Activated CD4-positive, alpha-beta T cell treated with anti-CD3 and anti-CD28 coated beads, Interleukin-2, amount 50 U/mL, for 1 hour (primary cell): Measurements from ENCODE around the gene RBFOX2.
"Not testable (repeated sequence)": the region's sequence is repeated elsewhere in the genome, so short reads cannot be mapped to it uniquely, and the experiment has no call there.

ENCODE experiments used
- DNase-seq: peaks from one replicate; pipeline ENCODE4 v3.0.0-alpha.2; 2020

The RBFOX2 gene

DNA sequence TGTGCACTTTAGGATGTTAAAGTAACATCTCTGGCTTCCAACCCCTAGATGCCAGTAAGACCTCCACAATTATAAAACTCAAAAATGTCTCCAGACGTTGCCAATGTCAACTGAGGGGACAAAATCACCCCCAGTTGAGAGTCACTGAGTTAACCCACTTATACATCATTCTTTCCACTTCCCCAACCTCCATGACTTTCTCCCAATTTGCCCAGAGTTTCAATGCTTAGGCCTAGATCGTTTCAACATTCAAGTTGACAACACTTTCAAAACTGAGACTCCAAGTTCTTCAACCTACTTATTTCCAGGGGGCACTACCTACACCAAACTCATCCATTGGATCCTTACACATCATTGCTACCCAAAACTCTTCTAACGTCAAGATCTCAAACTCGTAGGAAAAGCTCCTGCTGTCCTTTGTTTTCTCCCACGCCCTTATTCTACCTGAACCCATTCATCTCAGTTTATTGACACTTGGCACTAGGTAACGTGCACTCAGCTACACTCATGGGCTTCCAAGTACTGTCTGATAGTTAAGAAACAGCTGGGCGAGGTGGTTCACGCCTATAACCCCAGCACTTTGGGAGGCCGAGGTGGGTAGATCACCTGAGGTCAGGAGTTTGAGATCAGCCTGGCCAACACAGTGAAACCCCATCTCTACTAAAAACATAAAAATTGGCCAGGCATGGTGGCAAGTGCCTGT is 24.5 kb downstream of the RBFOX2 start:
- DNase-seq = no peak

DNA sequence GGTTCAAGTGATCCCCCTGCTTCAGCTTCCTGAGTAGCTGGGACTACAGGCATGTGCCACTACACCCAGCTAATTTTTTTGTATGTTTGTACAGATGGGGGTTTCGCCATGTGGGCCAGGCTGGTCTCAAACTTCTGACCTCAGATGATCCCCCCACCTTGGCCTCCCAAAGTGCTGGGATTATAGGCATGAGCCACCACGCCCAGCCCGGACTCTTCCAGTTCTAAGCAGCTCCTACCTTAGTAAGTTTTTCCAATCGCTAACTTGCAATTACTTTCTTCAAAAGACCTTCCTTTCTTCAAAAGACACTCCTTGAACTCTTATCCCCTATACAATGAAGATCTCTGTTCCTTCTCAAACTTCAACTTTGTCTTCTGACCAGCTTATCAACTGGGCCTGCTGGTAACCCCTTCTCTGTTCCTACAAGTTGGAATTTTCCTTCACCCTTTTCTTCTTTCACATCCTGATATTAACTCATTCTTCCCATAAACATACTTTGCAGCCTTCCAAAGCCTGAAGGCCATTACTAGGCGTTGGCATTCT is 25.8 kb downstream of the RBFOX2 start:
- no peak for DNase-seq

DNA sequence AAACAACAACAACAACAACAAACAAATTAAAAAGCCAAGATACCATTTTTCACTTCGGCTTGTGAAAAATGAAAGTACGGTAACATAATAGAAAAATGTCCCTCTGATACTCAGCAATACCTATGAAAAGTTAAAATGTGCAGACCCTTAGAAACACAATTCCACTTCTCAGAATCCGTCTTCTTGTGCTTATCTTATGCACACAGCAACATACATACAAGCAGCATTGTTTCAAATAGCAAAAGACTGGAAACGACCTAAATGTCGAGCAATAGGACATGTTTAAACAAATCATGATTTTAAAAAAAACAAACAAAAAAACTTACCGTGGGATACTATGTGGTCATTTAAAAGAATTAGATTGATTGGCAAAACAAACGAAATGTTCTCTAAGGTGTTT is 26.5 kb downstream of the RBFOX2 start:
- DNase-seq = no peak

DNA sequence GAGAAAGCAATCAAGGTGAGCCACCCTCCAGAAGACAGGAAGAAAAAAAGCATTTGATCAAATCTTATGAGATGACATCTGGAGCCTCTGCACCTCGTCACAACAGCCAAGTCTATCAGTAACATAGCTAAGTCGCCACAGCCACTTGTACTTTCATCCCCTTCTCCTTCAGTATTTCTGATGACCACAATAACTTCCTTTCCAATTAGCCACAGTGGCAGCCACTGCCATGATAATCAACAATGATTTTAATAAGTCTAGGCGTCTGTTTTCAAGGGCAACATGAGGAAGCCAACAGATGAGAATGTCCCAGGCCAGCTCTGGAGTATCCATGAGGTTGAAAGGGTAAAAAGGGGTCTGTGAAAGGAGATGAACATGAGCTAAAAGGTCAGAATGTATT is 29.9 kb downstream of the RBFOX2 start:
- no peak for DNase-seq

DNA sequence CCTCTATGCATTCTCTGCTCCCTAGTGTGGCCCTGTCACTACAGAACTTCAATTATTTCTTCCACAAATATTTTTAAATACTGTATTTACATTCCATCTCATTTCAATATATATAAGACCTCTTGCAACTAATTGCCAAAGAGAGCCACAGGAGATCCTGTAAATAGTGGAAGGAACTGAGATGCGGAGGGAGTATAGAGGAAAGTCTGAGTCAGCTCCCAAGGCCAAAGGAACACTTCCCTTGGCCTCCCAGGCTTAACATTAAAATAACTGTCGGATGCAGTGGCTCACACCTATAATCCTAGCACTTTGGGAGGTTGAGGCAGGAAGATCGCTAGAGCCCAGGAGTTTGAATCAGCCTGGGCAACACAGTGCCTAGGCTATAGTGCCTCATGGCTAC is 31.2 kb downstream of the RBFOX2 start:
- DNase-seq = no peak

DNA sequence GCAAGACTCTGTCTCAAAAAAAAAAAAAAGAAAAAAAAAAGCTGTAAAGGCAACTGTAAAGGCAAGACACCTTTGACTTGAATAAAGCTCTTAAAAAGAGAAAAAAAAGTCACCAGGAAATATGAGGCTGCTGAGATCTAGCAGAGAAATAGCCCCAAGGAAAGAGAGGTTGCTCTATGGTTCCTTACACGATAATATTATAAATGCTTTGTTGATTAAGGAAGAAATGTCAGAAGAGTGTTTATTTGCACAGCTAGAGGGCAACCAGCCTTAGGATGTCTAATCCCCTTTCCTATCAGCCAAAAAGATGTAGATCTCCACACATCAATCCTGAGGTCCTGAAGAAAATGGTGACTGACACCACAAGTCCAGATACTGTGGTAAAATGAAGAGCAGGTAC is 32.0 kb downstream of the RBFOX2 start:
- no peak for DNase-seq

DNA sequence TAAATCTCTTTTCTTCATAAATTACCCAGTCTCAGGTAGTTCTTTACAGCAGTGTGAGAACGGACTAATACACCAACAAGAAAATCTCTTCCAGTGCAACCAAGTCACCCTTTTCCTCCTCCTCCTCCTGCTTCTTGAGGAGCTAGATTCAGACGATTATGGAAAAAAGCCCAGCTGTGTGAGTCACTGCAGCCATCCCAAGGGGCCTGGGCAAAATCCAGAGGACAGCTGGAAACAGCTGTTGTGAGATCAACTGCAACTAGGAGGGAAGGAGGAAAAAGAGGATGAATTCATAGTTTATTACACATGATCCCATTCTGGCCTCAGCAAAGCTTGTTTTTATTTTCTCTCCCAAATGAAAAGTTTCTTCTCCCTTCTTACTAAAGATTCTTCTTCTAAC is 32.9 kb downstream of the RBFOX2 start:
- DNase-seq = no peak

DNA sequence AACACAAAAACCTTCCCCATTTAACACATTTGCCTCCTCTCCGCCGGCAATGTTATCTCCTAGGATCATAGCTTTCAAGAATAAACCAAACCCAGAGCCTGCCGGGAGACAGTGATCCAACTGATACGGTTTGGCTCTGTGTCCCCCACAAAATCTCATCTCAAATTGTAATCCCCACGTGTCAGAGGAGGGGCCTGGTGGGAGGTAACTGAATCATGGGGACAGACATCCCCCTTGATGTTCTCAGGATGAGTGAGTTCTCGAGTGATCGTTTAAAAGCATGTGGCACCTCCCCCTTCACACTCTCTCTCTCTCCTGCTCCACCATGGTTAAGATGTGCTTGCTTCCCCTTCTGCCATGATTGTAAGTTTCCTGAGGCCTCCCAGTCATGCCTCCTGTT is 33.3 kb downstream of the RBFOX2 start:
- no peak for DNase-seq

DNA sequence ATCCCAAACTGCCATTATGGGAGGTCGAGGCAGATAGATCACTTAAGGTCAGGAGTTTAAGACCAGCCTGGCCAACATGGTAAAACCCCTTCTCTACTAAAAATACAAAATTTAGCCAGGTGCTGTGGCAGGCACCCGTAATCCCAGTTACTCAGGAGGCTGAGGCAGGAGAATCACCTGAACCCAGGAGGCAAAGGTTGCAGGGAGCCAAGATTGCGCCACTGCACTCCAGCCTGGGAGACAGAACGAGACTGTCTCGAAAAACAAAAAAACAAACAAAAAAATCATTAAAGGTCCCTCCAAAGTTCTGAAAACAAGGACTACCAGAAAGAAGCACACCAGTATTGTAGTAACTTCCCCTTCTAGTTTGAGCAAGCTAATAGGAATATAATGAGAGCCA is 34.9 kb downstream of the RBFOX2 start:
- not testable (repeated sequence) for DNase-seq

DNA sequence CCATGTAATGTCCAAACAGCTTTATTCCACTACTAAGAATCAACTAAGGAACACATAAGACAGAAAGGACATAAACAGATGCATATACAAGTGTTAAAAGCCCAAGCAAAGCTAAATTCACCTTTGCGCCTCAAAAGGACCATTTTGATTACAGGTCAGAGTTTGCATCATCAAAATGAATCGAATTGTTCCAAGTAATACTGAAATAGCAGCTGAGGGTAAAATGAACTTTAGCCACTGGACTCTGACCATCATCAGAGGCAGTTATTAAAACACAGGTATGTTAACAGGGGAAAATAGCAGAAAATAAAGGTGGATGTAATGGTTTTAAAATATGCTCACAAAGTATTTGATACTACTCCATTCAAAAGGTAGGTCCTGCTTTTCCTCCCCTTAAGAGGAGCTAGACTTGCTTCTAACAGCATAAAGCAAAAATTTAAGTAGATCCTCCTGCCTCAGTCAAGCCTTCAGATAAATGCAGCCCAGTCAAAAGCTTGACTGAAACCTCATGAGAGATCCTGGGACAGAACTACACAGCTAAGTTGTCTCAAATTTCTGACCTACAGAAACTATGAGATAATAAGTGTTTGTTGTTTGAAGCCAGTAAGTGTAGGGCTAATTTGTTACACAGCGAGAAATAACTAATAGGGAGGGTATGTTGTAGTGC is 35.4 kb downstream of the RBFOX2 start:
- DNase-seq = no peak

DNA sequence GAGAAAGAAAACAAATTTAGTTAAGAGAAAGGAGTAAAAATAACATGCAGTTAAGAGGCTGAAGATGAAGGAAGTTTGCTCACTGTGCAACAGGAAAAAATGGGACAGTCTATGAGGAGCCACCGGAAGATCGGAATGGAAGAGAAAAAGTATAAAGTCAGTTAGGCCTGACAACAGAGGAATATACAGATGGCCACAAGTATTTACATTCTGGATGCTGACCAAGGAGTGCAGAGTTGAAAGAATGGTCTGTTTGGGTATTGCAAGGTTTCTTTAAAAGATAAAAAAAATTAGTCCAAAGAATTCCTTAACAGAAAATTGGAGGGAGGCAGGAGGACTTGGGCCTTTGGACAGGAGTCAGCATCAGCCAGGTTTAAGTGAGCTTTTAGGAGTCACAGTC is 37.5 kb downstream of the RBFOX2 start:
- no peak for DNase-seq

DNA sequence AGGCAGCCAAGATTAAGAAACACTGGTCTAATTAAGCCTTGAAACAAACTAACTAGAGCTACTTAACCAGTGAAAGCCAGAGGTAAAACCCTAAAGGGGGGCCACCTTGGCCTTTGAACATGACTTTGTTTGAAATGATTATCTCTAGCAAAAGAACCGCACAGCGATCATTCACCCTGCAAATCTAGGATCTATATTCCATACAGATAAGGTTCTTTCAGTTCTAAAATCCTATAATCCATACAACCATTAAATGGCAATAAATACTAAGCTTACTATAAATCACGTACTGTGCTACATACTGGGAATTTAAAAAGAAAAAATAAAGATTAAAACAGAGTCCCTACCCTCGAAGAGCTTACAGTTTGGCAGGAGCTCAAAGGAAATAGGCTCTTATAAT is 40.6 kb downstream of the RBFOX2 start:
- DNase-seq = no peak

DNA sequence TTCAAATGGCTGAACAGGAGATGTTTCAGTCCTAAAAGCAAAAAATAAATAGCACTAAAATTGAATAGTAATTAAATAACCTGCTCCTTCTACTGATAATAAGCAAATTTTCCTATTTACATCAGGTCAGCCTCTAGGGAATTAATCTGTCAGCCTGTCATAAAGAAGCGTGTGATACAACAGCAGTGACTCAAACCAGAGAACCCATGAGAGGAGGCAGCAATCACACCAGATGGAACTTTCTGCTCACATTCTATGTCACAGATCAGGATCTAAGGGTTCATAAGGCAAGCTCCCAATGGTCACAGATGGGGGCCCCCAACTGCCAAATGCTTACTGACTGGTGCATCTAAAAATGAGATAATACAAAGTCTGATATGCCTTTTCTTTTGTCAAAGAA is 41.1 kb downstream of the RBFOX2 start:
- DNase-seq = no peak

DNA sequence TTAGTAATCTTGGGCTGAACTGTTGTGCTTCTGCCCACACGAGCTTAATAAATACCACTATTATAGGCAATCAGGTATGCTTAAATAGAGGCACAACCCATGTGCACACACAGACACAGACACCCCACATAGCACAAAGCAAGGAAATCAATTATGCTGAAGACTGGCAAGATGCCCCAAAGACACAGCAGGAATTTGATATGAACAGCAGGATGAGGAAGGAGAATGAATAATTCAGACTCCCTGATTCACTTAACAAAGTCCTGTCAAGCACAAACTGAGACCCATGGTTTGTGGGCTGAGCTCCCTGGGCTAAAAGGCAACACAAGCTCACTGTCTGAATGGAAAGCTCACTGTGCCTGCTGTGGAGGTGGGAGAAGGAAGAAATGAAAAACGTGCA is 42.5 kb downstream of the RBFOX2 start:
- no peak for DNase-seq

DNA sequence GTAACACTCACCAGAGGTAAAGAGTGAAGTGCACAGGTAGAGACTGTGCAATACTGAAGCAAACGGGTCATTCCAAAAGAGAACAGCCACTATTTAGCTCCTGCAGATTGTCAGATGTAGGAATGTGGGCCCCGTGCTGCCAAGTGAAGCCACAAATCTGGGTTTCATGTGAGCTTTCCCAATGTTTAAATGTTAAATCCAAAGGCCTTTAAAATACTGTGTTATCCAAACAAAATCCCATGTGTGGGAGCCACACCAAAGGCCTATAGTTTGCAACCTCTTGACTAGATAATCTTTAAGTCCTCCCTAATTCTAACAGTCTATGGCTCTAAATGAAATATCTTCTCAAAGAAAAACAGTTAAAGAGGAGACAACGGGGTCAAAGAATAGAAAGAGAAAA is 43.3 kb downstream of the RBFOX2 start:
- no peak for DNase-seq

DNA sequence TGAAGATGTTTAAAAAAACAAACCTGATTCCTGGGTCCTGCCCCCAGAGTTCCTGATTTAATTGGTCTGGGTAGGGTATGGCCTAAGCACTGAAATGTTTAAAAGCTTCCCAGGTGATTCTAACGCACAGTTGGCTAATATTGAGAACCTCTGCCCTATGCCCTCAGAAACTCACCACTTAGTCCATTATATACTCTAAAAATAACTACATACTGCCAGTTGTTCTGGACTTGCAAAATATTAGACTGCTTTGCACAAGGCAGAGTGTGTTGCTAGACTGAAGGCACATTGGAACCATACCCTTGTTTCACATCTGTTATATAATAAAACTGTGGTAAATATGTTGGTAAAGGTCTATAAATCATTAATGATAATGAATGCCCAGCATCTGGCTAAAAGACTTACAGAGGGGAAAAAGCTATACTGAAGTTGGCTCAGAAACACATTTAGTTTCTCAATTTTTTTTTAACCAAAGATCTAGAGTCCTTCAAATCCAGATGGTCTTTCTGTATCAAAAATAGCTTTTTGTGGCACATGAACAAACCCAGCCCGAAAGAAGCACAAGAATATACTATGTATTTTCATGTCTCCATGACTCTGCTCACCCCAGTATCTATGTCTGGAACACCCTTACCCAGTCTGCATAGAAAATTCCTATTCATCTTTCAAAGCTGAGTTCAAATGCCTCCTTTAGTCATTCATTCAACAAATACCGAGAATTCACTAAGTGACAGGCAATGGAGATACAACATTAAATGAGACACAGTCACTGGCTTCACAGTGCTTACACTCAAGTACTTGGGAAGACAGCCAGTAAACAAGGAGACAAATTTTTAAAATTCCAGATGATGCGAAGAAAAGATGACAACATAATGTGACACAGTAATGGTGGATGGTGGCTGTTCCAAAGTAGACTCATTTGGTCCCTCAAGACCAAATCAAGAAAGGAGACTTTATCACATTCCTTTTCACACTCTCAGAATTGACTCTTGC is 44.1 kb downstream of the RBFOX2 start:
- DNase-seq = no peak

DNA sequence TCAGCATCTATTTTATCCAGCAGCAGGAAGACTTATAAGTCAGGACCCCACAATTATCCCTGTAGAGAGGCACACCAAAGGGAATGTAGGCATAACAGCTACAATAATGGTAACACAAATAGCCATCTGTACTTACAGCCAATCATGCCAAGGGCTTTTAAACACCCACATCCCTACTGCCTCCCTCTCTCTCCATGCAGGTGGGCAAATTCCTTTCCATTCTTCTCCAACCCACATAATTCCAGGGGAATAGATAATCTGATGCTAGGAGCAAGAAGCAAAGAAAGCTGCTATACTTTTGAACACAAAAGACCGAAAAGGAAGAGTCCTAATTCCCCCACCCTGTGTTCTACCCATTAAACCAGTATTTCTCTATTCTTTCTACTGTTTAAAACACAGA is 46.7 kb downstream of the RBFOX2 start:
- DNase-seq = no peak

DNA sequence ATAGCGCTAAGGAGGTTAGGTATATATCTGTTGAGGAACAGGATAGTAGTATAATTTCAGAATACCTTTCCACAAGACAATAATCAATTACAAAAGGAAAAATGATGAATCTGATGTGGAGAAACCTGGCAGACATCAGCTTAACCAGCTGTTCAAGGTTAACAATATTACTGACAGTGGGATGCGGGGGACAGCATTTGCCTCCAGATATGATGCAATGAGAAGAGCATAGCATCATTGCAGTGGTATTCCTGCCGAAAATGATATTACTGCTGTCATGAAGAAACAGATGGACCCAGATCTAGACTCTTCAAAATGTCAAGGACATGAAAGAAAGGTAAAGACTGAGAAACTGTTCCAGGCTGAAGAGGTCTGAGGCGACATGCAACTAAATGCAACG is 49.7 kb downstream of the RBFOX2 start:
- DNase-seq = no peak

DNA sequence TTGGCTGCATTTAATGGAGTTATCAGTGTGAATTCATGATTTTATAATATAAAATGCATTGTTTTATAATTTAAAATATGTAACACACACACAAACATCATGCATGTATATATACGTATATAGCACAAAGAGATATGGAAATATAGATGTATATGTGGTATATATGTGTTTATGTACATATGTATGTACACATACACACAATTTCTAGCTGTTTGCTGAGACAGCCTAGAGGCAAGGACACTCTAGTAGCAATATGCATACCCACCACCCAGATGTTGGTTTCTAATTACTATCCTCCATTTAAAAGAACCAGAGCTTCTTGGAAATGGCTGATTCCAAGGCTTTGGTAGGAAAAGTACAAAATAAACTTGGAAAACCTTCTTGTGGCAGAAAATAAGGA is 50.4 kb downstream of the RBFOX2 start:
- DNase-seq = no peak

DNA sequence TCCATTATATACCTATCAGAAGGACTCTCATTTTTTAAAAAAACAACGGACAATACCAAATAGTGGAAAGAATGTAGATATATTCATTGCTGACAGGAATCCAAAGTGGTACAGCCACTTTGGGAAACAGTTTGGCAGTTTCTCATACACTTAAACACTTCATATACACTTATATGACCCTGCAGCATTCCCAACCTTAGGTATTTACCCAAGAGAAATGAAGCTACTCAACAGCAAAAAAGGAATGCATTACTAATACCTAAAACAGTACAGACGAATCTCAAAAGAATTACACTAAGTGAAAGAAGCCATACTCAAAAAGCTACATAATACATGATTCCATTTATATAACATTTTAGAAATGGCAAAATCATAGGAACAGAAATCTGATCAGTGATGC is 51.5 kb downstream of the RBFOX2 start:
- DNase-seq = no peak

DNA sequence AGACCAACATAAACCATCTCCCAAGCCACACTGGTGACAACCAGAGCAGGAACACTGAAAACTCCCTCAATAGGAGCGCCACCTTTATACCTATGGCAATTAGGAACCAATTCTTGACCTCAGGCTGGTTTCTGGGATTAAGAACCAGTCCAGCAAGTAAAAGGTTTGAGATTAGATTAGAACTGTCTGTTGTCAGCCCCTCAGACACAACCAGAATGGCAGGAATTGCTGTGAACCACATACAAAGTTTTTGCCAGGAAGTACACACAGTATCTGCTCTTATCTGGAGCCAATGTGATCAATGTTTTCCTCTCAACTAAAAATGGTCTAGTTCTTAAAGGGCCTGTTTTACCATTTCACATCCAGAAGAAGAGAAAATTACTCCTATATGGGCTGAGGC is 55.2 kb downstream of the RBFOX2 start:
- DNase-seq = no peak

DNA sequence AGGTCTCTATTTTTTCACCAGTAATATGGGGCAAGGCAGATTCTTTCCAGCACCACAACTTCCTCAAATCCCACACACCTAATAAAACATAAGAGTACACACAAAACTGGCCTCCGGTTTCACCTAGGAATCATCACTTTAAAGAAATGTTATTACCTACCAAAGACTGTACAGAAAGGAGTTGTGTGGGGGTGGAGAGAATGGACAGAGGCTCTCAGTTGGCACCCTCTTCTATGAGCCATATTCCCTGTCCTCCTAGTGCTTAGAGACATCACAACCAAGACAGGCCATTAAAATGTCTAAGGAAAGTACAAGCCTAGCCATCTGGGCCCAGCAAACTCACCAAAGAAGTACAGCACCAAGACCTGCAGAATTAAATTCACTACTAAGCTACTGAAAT is 56.1 kb downstream of the RBFOX2 start:
- DNase-seq = no peak

DNA sequence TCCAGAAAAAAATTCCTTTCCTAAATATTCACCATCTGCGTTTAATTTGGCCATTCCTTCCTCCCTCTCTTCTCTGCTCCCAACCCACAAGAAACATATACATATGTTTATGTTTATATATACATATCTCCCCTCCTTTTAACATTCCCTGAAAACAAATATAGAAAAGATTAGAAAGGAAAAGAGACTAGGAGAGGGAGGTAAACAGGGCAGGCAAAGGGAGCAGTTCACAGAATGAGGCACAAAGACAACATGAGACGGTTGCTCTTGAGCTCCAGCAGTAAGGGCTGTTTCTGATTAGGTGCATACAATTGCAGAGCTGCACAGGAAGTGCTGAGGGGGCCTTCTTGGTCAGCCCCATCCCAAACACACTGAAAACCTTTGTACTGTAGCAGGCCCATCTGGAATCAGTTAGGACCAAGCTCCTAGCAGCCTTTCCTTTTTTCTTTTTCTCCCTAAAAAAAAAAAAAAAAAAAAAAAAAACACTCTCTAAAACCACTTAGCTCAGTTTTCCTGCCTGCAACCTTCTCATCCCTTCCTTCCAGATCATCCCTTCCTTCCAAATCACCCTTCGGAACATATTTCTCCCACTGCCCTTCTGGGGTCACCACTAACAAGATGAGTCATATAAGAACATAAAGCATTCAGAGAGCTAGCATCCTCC is 57.0 kb downstream of the RBFOX2 start:
- no peak for DNase-seq
